OCI-LY7 (cell line): ENCODE results near the gene SLC25A10. TPM values are rescaled to one million over a fixed set of nuclear protein-coding genes. Genes with fewer than 3 reads are reported as not detected.

Experiments
- BruUV-seq: library from RNA; stranded (reverse); fragments of 400-500 nt; replicated peaks from 2 replicates; lab custom pipeline; 2021; lab: Mats Ljungman, UMichigan
- CTCF ChIA-PET: fragments of 300-600 bp; sonication (Branson Sonifier 250); formaldehyde crosslinking; loops from one replicate; lab custom pipeline; 2022; ENCODE audit warnings: antibody characterized with exemption; ENCODE audit not compliant: unreplicated experiment; lab: Charles Lee
- POLR2A ChIA-PET: fragments of 300-600 bp; sonication (Branson Sonifier 250); formaldehyde crosslinking; loops from one replicate; lab custom pipeline; 2022; ENCODE audit warnings: antibody characterized with exemption; lab: Charles Lee
- DNase-seq: peaks from one replicate; pipeline ENCODE4 v3.0.0-alpha.2; 2015; ENCODE audit warnings: low spot score
- H2AFZ ChIP-seq: fragments of 200-600 bp; sonication (generic), shearing (Covaris generic); 2 replicates; pipeline ENCODE4 v1.6.1; 2014; ENCODE audit warnings: mild to moderate bottlenecking, antibody characterized with exemption, low read length, moderate library complexity
- H3K27ac ChIP-seq: fragments of 200-600 bp; sonication (generic); 2 replicates; pipeline ENCODE4 v1.5.1; 2014; ENCODE audit warnings: mixed run types, low read depth, mild to moderate bottlenecking, moderate library complexity, low read length, inconsistent platforms; ENCODE audit not compliant: poor library complexity, severe bottlenecking
- H3K36me3 ChIP-seq: fragments of 200-600 bp; sonication (generic); 2 replicates; pipeline ENCODE4 v1.6.1; 2014; ENCODE audit warnings: mild to moderate bottlenecking, antibody characterized with exemption, low read length, moderate library complexity, mixed read lengths; ENCODE audit not compliant: insufficient read depth
- H3K4me1 ChIP-seq: fragments of 200-600 bp; sonication (generic); 2 replicates; pipeline ENCODE4 v1.5.1; 2014; ENCODE audit warnings: mild to moderate bottlenecking, low read length; ENCODE audit not compliant: insufficient read depth, poor library complexity, severe bottlenecking
- H3K4me2 ChIP-seq: fragments of 200-600 bp; sonication (generic); 2 replicates; pipeline ENCODE4 v1.6.1; 2014; ENCODE audit warnings: mild to moderate bottlenecking, low read length
- H3K4me3 ChIP-seq: fragments of 200-600 bp; sonication (generic); 2 replicates; pipeline ENCODE4 v1.5.1; 2014; ENCODE audit warnings: mild to moderate bottlenecking, low read depth, low read length; ENCODE audit not compliant: poor library complexity, severe bottlenecking
- H3K79me2 ChIP-seq: fragments of 200-600 bp; sonication (generic); 2 replicates; pipeline ENCODE4 v1.6.1; 2016; ENCODE audit warnings: low read depth, mild to moderate bottlenecking, low read length, moderate library complexity, mixed read lengths; ENCODE audit not compliant: insufficient read depth
- H3K9me2 ChIP-seq: fragments of 200-600 bp; sonication (generic); 2 replicates; pipeline ENCODE4 v1.6.1; 2016; ENCODE audit warnings: mild to moderate bottlenecking, low read length, mixed read lengths; ENCODE audit not compliant: insufficient read depth
- H3K9me3 ChIP-seq: fragments of 200-600 bp; sonication (generic); 2 replicates; pipeline ENCODE4 v1.6.1; 2014; ENCODE audit warnings: mild to moderate bottlenecking, mixed run types, low read length, mixed read lengths
- H4K20me1 ChIP-seq: fragments of 200-600 bp; sonication (generic); 2 replicates; pipeline ENCODE4 v1.6.1; 2014; ENCODE audit warnings: mild to moderate bottlenecking, antibody characterized with exemption, low read length, moderate library complexity, mixed read lengths; ENCODE audit not compliant: insufficient read depth
- CTCF ChIP-seq: fragments of 200-600 bp; sonication (generic); conservative IDR thresholded peaks from 2 replicates; pipeline ENCODE4 v1.5.1; 2014; ENCODE audit warnings: mild to moderate bottlenecking, antibody characterized with exemption, low read length, moderate library complexity, mixed read lengths
- EZH2phosphoT487 ChIP-seq: fragments of 200-600 bp; sonication (generic); IDR thresholded peaks from 2 replicates; pipeline ENCODE4 v1.6.1; 2018; ENCODE audit warnings: low read depth, borderline replicate concordance, mild to moderate bottlenecking, mixed run types, antibody characterized with exemption, low read length, moderate library complexity, mixed read lengths
- intact Hi-C: fragments of 100-400 bp; cut with micrococcal nuclease; formaldehyde crosslinking; loops from one replicate; pipeline ENCODE4 v1.10.0; 2022; ENCODE audit not compliant: unreplicated experiment
- total RNA-seq, 2 experiments: library from RNA; depleted of rRNA in 1 of 2; stranded (reverse); fragments of >200 nt in 1 of 2; shearing (Covaris generic) in 1 of 2; gene quantifications; 2 replicates each; pipeline ENCODE4 v1.2.3, GENCODE V29; 2014 to 2022

Gene SLC25A10
- total RNA-seq, 2 experiments from 2014 or later: 45.6 to 46.9 TPM

GRCh38 chr17:81716674-81716996, 4.6 kb downstream of the SLC25A10 start:
- ChIA-PET CTCF (no interaction called here), POLR2A (no interaction called here)
- BruUV-seq: no TSS peak
- H3K9me3 ChIP-seq: no peaks in the 10 kb centered on the region
- intact Hi-C loops: no loop called here
- no peak overlapping the region for H2AFZ ChIP-seq
- no peak for DNase-seq
- H4K20me1 ChIP-seq: no peaks in the 10 kb centered on the region
- TF ChIP-seq EZH2phosphoT487 (no peak), CTCF (no peak)
- H3K36me3 ChIP-seq: peaks cover 27% of the 10 kb centered on the region
- H3K9me2 ChIP-seq: no peaks in the 10 kb centered on the region
- no peak overlapping the region for H3K4me2 ChIP-seq
- peaks cover 8% of the 10 kb centered on the region; the same call in 1 of the 2 replicates for H3K79me2 ChIP-seq
- no peak overlapping the region for H3K4me3 ChIP-seq
- H3K27ac ChIP-seq: no peak overlapping the region
- peaks cover 13% of the 10 kb centered on the region for H3K4me1 ChIP-seq

- H3K4me1 ChIP-seq: peaks cover 10% of the 10 kb centered on the region
- H3K9me2 ChIP-seq: no peaks in the 10 kb centered on the region
- POLR2A ChIA-PET: no interaction called here
- H3K36me3 ChIP-seq: peaks cover 27% of the 10 kb centered on the region
- peaks cover 8% of the 10 kb centered on the region; the same call in 1 of the 2 replicates for H3K79me2 ChIP-seq
- DNase-seq: no peak
- intact Hi-C loops: no loop called here
- H3K27ac ChIP-seq: no peak overlapping the region
- H4K20me1 ChIP-seq: no peaks in the 10 kb centered on the region
- H3K4me3 ChIP-seq: no peak overlapping the region
- no peak for TF ChIP-seq CTCF
- TF ChIP-seq EZH2phosphoT487: no peak
- no TSS peak for BruUV-seq
- H2AFZ ChIP-seq: no peak overlapping the region
- no peaks in the 10 kb centered on the region for H3K9me3 ChIP-seq
- no peak overlapping the region for H3K4me2 ChIP-seq
- CTCF ChIA-PET: no interaction called here
These were observed 5.1 kb downstream of the SLC25A10 start for GRCh38 chr17:81717049-81717765.

GRCh38 chr17:81717766-81718089, 5.6 kb downstream of the SLC25A10 start:
- POLR2A ChIA-PET: no interaction called here
- H3K9me3 ChIP-seq: no peaks in the 10 kb centered on the region

More at GRCh38 chr17:81717766-81718089, 5.6 kb downstream of the SLC25A10 start:
- H3K4me3 ChIP-seq: no peak overlapping the region
- H3K9me2 ChIP-seq: no peaks in the 10 kb centered on the region
- TF ChIP-seq EZH2phosphoT487 (no peak), CTCF (no peak)
- no peak overlapping the region for H3K4me2 ChIP-seq
- intact Hi-C loops: no loop called here
- H3K27ac ChIP-seq: no peak overlapping the region
- peaks cover 27% of the 10 kb centered on the region for H3K36me3 ChIP-seq
- H4K20me1 ChIP-seq: no peaks in the 10 kb centered on the region
- BruUV-seq: no TSS peak
- no peak overlapping the region for H2AFZ ChIP-seq
- CTCF ChIA-PET: no interaction called here
- peaks cover 7% of the 10 kb centered on the region; the same call in 1 of the 2 replicates for H3K79me2 ChIP-seq
- peaks cover 10% of the 10 kb centered on the region for H3K4me1 ChIP-seq
- DNase-seq: no peak
